OCI-M1 (cell line): ENCODE measurements around the gene LYG1.
A peak's percentile ranks its signal among the peaks of the same experiment; 100 is the strongest.
"Not testable (repeated sequence)": the region's sequence is repeated elsewhere in the genome, so short reads cannot be mapped to it uniquely, and the experiment has no call there.

Experiments used
- DNase-seq: peaks from one replicate; lab custom pipeline; 2025; lab: John Stamatoyannopoulos, UW

The LYG1 gene

DNA sequence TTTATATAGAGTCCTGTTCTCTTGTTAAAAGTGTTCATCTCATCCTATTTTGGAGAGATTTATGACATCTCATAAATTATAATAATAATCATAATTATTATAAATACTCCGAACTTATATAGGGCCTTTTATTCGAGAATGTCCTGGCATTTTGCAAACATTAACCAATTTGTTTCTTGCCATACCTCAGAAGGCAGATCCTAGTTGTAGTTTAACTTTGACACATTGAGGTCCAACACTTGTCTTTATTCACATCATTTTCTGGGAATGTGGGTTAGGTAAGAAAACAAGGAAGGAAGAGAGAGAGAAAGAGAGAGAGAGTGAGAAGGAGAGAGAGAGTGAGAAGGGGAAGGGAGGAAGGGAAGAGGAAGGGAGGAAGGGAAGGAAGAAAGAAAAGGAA lies at the start of gene LYG1:
TSS of gene LYG1 (minus strand) at position 101 of the 400 bp plus-strand sequence. CDS start 5,527 bp downstream, outside the sequence.
- DNase-seq = not testable (repeated sequence)

DNA sequence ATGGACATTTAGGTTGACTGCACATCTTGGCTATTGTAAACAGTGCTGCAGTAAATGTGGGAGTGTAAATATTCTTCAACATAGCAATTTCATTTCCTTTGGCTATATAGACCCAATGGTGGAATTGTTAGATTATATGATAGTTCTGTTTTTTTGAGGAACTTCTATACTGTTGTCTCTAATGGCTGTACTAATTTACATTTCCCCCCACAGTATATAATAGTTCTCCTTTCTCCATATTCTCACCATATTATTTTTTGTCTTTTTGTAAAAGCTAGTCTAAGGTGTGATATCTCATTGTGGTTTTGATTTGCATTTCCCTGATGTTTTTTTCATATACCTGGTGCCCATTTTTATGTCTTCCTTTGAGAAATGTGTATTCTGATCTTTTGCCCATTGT lies 49.2 kb upstream of the LYG1 start:
- DNase-seq = no peak

DNA sequence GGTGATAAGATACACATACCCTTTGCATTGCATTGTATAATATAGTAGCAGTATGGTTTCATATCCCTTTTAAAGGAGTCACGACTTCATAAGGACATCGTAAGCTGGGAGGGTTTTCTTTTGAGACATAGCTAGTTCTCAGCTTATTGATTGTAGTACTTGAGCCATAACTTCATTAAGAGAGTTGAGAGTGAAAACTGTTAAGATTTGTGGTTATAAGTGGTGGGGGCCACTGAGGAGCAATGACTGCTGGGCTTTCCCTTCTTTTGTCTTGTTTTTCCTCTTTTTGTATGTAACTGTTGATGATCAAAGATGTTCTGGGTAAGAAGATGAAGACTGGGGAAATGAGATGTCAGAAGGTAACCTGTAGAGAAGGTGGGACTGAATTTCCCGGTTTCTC lies 47.2 kb upstream of the LYG1 start:
- DNase-seq = no peak

DNA sequence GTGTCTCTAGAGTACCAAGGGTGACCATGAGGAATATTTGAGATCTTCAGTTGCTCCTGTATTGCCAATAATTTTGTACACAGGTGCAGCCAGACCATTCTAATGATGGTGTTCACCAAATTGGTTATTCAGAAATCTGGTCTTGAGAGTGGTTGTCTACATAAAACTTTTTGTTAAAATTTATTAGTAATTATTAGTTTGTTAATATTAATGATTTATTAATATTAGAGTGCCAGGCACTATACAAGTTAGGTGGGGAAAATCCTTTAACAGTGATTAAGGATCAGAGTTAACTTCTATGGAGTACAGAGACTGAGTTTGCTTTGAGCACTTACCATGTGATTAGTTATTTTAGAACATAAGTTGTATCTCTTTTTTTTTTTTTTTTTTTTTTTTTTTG lies 45.2 kb upstream of the LYG1 start:
- DNase-seq = no peak

DNA sequence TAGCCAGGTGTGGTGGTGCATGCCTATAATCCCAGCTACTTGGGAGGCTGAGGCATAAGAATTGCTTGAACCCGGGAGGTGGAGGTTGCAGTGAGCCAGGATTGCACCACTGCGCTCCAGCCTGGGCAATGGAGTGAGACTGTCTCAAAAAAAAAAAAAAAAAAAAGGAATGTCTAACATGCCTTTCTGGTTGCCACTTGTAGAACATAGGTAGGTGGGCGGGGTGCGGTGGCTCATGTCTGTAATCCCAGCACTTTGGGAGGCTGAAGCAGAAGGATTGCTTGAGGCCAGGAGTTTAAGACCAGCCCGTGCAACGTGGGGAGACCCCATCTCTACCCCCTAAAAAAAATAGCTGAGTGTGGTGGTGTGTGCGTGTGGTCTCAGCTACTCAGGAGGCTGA lies 44.4 kb upstream of the LYG1 start:
- not testable (repeated sequence) for DNase-seq

DNA sequence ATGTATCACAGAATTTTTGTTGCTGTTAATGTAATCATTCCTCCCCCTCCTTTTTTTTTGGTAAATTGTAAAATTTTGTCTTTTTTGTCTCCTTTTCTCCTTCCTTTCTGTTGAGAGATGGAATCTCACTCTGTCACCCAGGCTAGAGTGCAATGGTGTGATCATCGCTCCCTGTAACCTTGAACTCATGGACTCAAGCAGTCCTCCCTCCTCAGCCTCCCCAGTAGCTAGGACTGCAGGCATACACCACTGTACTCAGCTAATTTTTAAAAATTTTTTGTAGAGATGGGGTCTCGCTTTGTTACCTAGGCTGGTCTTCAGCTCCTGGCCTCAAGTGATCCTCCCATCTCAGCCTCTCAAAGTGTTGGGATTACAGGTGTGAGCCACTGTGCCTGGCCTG lies 41.5 kb upstream of the LYG1 start:
- no peak for DNase-seq

DNA sequence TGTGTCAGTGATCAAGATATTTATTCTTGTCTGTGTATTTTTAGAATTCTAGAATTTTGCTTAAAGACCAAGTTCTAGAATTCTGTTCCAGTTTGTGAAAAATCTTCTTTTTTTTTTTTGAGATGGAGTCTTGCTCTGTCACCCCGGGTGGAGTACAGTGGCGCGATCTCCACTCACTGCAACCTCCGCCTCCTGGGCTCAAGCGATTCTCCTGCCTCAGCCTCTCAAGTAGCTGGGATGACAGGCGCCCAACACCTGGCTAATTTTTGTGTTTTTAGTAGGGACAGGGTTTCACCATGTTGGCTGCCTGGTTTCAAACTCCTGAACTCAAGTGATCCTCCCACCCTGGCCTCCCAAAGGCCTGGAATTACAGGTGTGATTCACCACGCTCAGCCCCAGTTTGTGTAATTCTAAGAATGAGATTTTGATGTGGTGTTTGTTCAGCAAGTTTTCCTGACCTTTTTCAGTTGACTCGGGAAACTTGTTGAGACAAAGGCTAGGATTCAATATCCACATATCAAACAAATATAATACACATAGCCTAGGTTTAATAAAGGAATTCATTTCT lies 39.8 kb upstream of the LYG1 start:
- no peak for DNase-seq

DNA sequence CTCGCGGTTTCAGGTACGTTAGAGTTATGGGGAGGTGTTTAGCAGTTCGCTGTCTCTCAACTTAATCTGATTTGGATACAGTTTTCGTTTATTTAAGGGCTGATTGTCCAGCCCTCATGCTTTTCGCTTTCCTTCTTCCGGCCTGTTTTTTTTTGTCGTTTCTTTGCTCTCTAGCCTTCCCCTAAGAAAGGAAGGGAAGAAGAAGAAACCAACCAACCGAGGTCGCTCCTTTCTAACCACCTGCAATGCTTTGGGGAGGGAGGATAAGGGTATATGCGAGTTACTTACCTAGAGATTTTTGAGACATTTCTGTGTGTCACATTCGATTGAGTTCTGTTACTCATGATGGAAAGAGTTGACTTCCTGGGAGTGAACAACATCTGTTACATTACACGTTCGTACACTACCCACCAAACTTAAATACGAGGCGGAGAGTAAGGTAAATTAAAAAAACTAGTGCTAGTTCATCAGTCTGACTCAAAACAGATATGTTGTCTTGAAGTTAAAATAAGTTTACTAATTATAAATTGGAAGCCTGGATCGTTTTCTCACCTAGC lies 37.1 kb upstream of the LYG1 start:
- DNase-seq = peak; percentile 43

DNA sequence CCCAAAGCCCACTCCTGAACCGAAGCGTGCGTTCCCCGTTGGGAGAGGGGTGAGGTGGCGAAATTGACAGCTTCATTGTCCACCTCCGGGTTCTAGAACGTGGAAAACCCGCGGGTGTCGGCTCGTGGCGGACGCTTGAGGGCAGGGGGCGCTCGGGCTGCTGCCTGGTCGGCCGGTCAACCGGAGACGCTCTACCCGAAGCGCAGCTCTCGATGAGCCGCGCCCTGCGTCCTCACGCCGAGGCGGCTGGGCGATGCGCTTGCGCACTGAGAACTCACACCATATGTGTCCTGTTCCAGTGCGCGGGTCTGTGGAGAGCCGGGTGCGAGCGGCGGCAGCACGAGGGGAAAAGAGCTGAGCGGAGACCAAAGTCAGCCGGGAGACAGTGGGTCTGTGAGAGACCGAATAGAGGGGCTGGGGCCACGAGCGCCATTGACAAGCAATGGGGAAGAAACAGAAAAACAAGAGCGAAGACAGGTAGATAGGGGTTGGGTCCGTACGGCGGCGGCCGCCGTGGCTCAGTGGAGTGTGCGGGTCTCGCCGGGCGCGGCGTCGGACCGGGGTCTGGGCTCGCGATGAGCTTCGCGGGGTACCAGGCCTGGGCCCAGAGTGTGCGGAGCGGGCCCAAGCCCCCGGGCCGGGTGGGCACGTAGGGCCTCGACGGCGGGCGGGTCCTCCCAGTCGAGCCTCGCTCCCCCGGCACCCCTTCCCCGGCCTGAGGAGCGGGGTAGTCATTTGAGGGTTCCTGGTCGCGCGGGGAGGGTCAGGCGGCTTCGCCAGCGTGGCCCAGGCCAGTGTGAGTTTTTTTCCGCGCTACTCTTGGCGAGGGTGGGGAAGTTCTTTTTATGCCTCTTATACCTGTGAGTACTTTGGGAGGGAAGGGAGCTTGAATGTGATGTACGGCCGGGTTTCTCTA lies 36.4 kb upstream of the LYG1 start, which contains the start of gene EIF5B:
TSS of gene EIF5B (plus strand) at position 277 of the 916 bp plus-strand sequence. CDS start at position 443, 166 bp downstream.
- DNase-seq = peak; percentile 95

DNA sequence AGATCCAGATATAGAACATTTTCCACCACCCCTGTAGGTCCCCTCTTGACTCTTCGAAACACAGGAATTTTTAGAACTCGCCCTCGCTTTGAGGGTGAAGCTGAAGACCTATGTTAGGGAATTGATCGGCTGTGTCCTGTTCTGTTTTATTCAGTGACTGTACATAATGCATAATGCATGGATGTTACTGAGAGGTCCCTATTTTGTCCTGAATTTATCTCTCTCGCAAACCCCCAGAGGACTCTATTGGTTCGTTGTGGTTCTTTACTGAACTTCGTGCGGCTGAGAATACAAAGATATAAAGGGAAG lies 35.8 kb upstream of the LYG1 start:
- DNase-seq = no peak

DNA sequence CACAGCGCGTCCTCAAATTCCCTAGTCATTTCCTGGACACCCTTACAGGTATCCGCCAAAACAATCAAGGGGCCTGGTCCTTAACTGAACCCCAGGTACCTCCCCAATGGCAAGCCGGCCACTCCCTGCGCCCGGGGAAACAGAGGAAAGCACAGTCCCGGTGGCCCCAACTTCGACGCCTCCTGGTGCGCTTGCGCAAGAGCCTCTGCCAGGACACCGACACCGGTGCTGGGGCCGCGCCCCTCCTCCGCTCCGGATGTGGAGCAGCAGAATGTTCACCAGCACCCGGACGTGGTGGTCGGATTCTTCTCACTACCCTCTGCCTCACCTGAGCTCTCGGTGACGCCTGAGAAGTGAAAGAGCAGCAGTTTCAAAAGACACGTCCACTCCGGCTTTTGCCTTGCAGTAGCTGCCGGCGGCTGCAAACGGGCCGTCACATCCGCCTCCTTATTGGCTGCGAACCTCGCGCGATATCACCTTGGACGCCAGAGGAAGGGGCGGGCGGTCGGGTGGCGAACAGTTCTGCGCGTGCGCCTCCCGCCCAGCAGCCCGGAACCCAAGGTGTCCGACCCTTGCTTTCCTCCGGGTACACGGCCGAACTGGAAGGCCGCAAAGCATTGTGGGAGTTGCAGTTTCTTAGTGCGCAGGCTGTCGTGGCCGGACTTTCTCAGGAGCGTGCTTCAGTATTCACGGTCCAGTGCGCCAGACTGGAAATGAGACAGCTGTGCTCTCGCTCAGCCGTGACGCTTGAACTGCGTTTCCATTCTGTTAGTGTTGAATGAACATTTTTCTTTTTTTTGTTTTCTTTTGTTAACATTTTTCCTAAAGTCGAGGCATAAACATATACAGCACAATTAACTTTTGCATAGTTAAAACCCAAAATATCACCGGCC lies 35.2 kb upstream of the LYG1 start, which contains the start of gene TXNDC9:
TSS of gene TXNDC9 (minus strand) at position 423 of the 893 bp plus-strand sequence. CDS start 3,123 bp downstream, outside the sequence.
- DNase-seq = peak; percentile 97

DNA sequence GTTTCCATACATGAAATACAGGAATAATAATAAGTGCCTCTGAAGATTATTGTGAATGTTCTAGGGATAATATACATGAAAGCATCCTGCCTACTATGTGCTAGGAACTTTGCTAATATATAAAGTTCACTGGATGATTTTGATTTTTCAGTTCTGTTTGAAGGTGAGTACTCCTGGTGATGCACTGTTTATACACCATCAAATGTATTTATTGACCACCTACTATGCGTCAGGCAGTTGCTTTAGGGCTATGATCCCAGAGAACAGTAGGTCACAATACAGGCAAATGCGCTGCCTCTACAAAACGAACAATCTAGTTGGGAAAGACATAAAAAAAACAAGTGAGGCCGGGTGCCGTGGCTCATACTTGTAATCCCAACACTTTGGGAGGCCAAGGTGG lies 24.4 kb upstream of the LYG1 start:
- no peak for DNase-seq

DNA sequence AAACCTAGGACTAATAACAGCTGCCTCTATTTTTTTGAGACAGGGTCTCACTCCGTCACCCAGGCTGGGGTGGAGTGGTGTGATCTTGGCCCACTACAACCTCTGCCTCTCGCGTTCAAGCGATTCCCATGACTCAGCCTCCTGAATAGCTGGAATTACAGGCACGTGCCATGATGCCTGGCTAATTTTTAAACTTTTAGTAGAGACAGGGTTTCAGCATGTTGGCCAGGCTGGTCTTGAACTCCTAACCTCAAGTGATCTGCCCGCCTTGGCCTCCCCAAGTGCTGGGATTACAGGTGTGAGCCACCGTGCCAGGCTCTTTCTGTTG lies 16.8 kb upstream of the LYG1 start:
- not testable (repeated sequence) for DNase-seq

DNA sequence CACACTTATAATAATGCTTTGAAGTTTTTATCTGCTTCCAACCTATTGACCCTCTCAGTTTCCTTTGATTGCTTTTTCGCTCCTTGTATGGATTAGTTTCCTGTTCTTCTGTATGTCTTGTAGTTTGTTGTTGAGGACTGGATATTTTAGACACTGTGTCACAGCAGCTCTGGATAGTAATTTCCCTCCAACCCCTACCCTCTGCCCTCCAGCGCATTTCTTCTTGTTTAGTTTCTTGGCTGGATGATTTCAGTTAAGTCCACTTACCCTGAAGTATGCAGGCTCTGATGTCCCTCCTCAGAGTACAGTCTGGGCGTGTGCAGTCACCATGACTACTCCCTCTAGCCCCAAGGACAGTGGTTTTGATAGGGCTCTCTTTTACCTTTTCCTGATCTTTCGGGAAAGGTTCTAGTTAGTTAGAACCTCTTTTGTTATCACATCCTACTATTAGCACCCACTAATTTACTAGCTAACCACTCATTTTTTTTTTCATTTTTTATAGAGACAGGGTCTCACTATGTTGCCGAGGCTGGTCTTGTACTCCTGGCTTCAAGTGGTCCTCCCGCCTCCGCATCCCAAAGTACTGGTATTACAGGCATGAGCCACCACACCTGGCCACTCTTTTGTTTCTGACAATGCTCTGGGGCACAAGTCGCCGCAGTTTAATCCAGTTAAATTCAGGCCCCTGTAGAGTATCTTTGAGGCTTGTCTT lies 16.3 kb upstream of the LYG1 start:
- DNase-seq = no peak

DNA sequence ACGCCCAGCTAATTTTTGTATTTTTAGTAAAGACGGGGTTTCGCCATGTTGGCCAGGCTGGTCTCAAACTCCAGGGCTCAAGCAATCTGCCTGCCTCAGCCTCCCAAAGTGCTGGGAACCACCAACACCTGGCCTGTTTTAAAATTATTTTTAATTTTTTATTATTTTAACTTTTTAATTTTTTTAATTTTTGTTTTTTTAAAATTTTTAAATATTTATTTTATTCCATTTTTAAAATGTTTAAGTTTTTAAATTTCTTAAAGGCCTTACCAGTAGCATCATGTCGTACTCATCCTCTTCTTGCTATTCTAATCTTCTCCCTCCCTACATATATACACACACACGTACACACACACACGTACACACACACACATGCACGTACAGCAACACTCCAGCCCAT lies 1.4 kb downstream of the LYG1 start:
- DNase-seq = no peak

DNA sequence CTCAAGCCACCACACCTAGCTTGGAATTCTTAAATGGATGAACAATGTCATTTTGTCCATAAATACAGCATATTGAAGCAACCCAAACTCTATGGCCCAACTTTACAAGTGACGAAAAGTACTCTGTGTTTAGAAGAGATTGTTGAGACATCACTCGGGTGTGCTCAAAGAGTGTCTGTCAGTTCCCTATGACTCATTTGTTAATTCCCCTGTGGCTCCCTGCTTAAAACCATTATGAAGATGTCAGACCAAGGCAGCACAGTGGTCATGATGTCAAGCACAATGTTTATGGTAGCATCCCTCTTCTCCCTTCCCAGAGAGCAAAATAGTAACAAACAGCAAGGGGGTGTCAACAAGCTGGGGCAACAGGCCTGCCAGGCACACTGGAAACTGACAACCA lies 3.0 kb downstream of the LYG1 start:
- DNase-seq = no peak

DNA sequence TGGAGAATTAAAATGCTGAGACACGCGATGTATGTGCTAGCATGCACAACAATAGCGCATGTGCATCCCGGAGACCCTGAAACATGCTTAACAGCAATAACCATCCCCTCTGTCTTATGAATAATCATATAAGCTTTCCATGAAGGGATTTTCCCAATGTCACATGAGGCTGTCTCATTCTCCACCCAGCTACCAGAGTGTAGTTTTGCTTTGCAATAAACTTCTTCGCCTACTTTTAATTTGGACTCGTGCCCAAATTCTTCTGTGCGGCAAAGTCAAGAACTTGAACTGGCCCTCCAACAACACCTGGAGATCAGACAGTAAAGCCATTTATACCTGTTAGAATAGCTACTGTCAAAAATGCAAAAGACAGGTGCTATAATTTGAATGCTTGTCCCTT lies 15.5 kb downstream of the LYG1 start:
- no peak for DNase-seq

DNA sequence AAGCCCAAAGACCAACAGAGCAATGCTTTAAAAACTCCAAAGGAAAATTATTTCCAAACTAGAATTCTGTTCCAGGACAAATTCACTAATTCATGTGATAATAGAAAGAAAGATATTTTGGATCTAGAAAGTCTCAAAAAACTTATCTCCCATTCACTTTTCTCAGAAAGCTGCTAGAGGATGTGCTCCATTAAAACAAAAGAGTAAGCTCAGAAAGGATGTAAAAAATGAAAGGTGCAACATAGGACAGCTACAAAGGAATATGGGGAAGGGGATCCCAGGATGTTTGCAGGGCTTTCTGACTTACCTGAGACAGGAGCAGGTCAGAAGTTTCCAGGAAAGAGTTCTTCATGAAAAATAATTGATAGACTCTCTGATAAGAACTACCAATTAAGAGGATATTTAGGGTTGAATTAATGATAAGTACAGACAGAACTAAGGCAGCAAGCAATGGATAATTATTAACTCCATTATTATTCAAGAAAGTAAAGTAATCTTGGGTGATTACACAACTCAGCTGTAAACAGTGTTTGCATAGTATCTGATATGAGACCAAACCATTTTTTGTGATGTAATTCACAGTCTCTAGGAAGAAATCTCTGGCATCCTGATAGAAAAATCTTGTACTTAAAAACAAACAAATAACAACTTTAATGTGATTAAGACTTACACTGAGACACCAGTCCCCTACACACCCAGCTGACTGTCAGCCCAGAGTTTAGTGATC lies 20.9 kb downstream of the LYG1 start:
- no peak for DNase-seq

DNA sequence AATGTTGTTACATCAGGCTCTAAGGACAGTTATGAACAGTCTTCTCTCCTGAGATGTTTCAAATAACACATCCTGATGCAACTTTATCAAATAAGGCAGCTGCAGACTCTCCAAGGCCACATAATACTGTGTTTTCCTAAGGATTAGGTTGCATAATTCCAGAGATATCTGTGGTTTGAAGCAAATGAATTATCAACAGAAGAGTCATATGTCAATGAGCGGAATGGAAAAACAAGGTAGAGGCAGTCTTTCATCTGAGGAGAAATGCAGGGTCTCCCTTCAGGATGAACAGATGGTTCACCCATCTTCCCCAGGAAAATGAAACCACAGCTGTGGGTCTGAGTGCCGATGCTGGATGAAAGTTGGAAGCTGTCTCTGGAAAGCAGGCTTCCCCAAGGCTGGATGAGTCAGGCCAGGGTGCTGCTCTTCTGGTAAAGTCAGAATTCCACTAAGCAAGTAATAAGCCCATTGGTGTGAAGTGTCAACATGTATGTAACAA lies 22.2 kb downstream of the LYG1 start:
- DNase-seq = no peak

DNA sequence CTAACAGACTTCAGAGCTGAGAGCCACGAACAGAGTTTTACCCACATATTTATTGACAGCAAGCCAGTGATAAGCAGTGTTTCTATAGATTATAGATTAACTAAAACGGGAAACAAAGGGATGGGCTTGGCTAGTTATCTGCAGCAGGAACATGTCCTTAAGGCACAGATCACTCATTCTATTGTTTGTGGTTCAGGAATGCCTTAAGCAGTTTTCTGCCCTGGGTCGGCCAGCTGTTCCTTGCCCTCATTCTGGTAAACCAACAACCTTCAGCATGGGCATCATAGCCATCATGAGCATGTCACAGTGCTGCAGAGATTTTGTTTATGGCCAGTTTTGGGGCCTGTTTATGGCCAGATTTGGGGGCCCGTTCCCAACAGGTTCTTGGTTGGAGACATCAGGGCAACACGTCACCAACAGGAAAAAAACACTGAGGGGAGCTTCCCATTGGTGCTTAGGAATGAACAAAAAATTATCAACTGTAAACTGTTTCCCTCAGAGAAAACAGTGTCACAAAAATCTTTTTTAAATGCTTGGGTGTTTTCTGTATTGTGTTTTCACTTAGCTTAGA lies 22.7 kb downstream of the LYG1 start:
- DNase-seq = not testable (repeated sequence)
